ENCODE measurements around the gene LIMS2.

- TF ChIP-seq POLR2AphosphoS5 (IDR thresholded peaks at IDR 0.05; ENCODE audit: insufficient read depth, low read depth, low read length) = no peak
- TF ChIP-seq CTCF (IDR thresholded peaks at IDR 0.05; ENCODE audit: extremely low read depth in 1 of 2, insufficient read depth in 1 of 2, low read depth in 1 of 2, low read length in 2 of 2) = peak in 1 of 2 donors; percentile 25
- TF ChIP-seq POLR2A (IDR thresholded peaks at IDR 0.05; ENCODE audit: low read depth, low read length) = no peak
- no peak for TF ChIP-seq EZH2 (IDR thresholded peaks at IDR 0.05; ENCODE audit: borderline replicate concordance, low read depth, low read length, severe bottlenecking)
Observed at GRCh38 chr2:127644066-127645025, 31.0 kb downstream of the LIMS2 start.
